SK-N-SH (cell line): Measurements from ENCODE around the gene POLR2B. TPM values are rescaled to one million over a fixed set of nuclear protein-coding genes. Genes with fewer than 3 reads are reported as not detected.

Experiments
- CTCF ChIA-PET: fragments of 300-600, 350-600 bp; formaldehyde crosslinking; extraction: SDS; loops from one replicate; lab custom pipeline; 2021; lab: Yijun Ruan, JAX
- POLR2A ChIA-PET: fragments of 350-600 bp; sonication (Branson Sonifier 250); formaldehyde crosslinking; extraction: SDS; loops from one replicate; lab custom pipeline; 2020; ENCODE audit warnings: antibody characterized with exemption, inconsistent platforms; lab: Yijun Ruan, JAX
- DNase-seq: peaks from one replicate; pipeline ENCODE4 v3.0.0; 2012
- H2AFZ ChIP-seq: fragments of 200-600 bp; sonication (generic); 2 replicates; pipeline ENCODE4 v1.8.1; 2016; ENCODE audit warnings: antibody characterized with exemption, mild to moderate bottlenecking, low read depth
- H3F3A ChIP-seq: fragments of 200-600 bp; sonication (generic); replicated peaks from 2 replicates; pipeline ENCODE3; 2016; ENCODE audit warnings: antibody characterized with exemption, mild to moderate bottlenecking; ENCODE audit not compliant: insufficient read depth
- H3K27ac ChIP-seq, 2 experiments: fragments of 200-500 bp in 1 of 2; fragments of 200-600 bp in 1 of 2; sonication (Bioruptor generic) in 1 of 2; sonication (generic), shearing (Covaris generic) in 1 of 2; 2 replicates each; pipeline versions ENCODE4 v1.5.1 to v1.6.1; 2014 to 2016; ENCODE audit warnings: low read depth in 2 of 2, inconsistent platforms in 1 of 2, low read length in 1 of 2, mild to moderate bottlenecking in 1 of 2, mixed read lengths in 1 of 2
- H3K27me3 ChIP-seq: fragments of 200-600 bp; sonication (generic), shearing (Covaris generic); 2 replicates; pipeline ENCODE4 v1.6.1; 2016; ENCODE audit warnings: mixed run types; ENCODE audit not compliant: insufficient read depth
- H3K36me3 ChIP-seq, 2 experiments: fragments of 200-500 bp in 1 of 2; fragments of 200-600 bp in 1 of 2; sonication (Bioruptor generic) in 1 of 2; sonication (generic) in 1 of 2; replicated peaks in 1 of 2; 2 replicates each; pipeline versions ENCODE3 to v1.5.1; 2014 to 2016; ENCODE audit warnings: low read length in 1 of 2, mild to moderate bottlenecking in 1 of 2; ENCODE audit not compliant: insufficient read depth in 2 of 2, control insufficient read depth in 1 of 2
- H3K4me1 ChIP-seq, 2 experiments: fragments of 200-500 bp in 1 of 2; fragments of 200-600 bp in 1 of 2; sonication (Bioruptor generic) in 1 of 2; sonication (generic), shearing (Covaris generic) in 1 of 2; 2 replicates each; pipeline versions ENCODE4 v1.5.1 to v1.6.1; 2014 to 2016; ENCODE audit warnings: low read depth in 1 of 2, low read length in 1 of 2, mixed run types in 1 of 2; ENCODE audit not compliant: insufficient read depth in 2 of 2, control insufficient read depth in 1 of 2
- H3K4me2 ChIP-seq: fragments of 200-600 bp; sonication (generic), shearing (Covaris generic); 2 replicates; pipeline ENCODE4 v1.6.1; 2017; ENCODE audit warnings: mixed run types
- H3K4me3 ChIP-seq, 2 experiments: fragments of 200-500 bp in 1 of 2; fragments of 200-600 bp in 1 of 2; sonication (Bioruptor generic) in 1 of 2; sonication (generic), shearing (Covaris generic) in 1 of 2; 2 replicates each; pipeline versions ENCODE4 v1.5.1 to v1.8.1; 2014 to 2016; ENCODE audit warnings: low read depth in 2 of 2, inconsistent platforms in 1 of 2, low read length in 1 of 2, mild to moderate bottlenecking in 1 of 2, mixed read lengths in 1 of 2, moderate library complexity in 1 of 2
- H3K79me2 ChIP-seq: fragments of 200-600 bp; sonication (generic); 2 replicates; pipeline ENCODE4 v1.8.1; 2017; ENCODE audit warnings: mild to moderate bottlenecking; ENCODE audit not compliant: insufficient read depth
- H3K9ac ChIP-seq: fragments of 200-600 bp; sonication (generic); 2 replicates; pipeline ENCODE4 v1.6.1; 2017; ENCODE audit warnings: mixed run types
- H3K9me2 ChIP-seq: fragments of 200-600 bp; sonication (generic); 2 replicates; pipeline ENCODE4 v1.6.1; 2017; ENCODE audit warnings: mixed run types
- H3K9me3 ChIP-seq: fragments of 200-600 bp; sonication (generic); 2 replicates; pipeline ENCODE4 v1.6.1; 2017; ENCODE audit warnings: mixed run types, mild to moderate bottlenecking, moderate library complexity
- H4K20me1 ChIP-seq: fragments of 200-600 bp; sonication (generic); 2 replicates; pipeline ENCODE4 v1.6.1; 2017; ENCODE audit warnings: mild to moderate bottlenecking, mixed run types; ENCODE audit not compliant: insufficient read depth
- CTCF ChIP-seq: fragments of 200-600 bp; sonication (generic); IDR thresholded peaks from 2 replicates; pipeline ENCODE4 v1.6.1; 2017; ENCODE audit warnings: antibody characterized with exemption, mild to moderate bottlenecking, moderate library complexity
- FOSL2 ChIP-seq: IDR thresholded peaks from 2 replicates; pipeline ENCODE4 v1.4.0; 2012; ENCODE audit warnings: low read depth, mild to moderate bottlenecking, moderate library complexity, borderline replicate concordance
- GABPA ChIP-seq: IDR thresholded peaks from 2 replicates; pipeline ENCODE4 v1.4.0; 2012; ENCODE audit warnings: low read depth, mild to moderate bottlenecking
- GATA2 ChIP-seq: sonication (generic); formaldehyde crosslinking; IDR thresholded peaks from 2 replicates; pipeline ENCODE4 v1.5.0; 2020; ENCODE audit warnings: mild to moderate bottlenecking, missing genetic modification reagents
- IRF3 ChIP-seq: fragments of 150-350 bp; IDR thresholded peaks from 2 replicates; pipeline ENCODE4 v1.6.1; 2016; ENCODE audit warnings: mild to moderate bottlenecking, low read depth, low read length
- MEF2A ChIP-seq: IDR thresholded peaks from 2 replicates; pipeline ENCODE4 v1.4.0; 2012; ENCODE audit warnings: low read depth, borderline replicate concordance
- NRF1 ChIP-seq: IDR thresholded peaks from 2 replicates; pipeline ENCODE4 v1.6.1; 2012; ENCODE audit warnings: low read depth, mild to moderate bottlenecking, low read length
- RCOR1 ChIP-seq: fragments of 150-350 bp; IDR thresholded peaks from 2 replicates; pipeline ENCODE4 v1.6.1; 2017; ENCODE audit warnings: antibody characterized with exemption, low read length
- RFX5 ChIP-seq: IDR thresholded peaks from 2 replicates; pipeline ENCODE4 v1.6.1; 2012; ENCODE audit warnings: mild to moderate bottlenecking, improper control_type of control experiment, low read length
- SIN3A ChIP-seq: IDR thresholded peaks from 2 replicates; pipeline ENCODE4 v1.6.1; 2012; ENCODE audit warnings: low read depth, mild to moderate bottlenecking, low read length, moderate library complexity, borderline replicate concordance
- TCF12 ChIP-seq: IDR thresholded peaks from 2 replicates; pipeline ENCODE4 v1.4.0; 2012
- USF1 ChIP-seq: IDR thresholded peaks from 2 replicates; pipeline ENCODE4 v1.4.0; 2012; ENCODE audit warnings: low read depth, borderline replicate concordance
- WGBS: methylation state at CpG from one replicate; pipeline ENCODE4 v1.1.6; 2017; ENCODE audit warnings: low lambda C conversion rate; 5-methylcytosine and 5-hydroxymethylcytosine counted together
- polyA plus RNA-seq, 3 experiments: library from polyadenylated mRNA; depleted of rRNA; stranded (reverse); fragments of >200 nt; gene quantifications; 2 replicates each; pipeline ENCODE4 v1.2.3, GENCODE V29; 2012

The POLR2B gene
- polyA plus RNA-seq, 1 of the 3 experiments (the other 2 are of a cell fraction): 58.5 TPM

GRCh38 chr4:56986952-56987351 is 8.3 kb downstream of the POLR2B start:
- TF ChIP-seq TCF12 (no peak), IRF3 (no peak), RFX5 (no peak), GABPA (no peak), GATA2 (CRISPR knock-in tag) (no peak), USF1 (no peak), MEF2A (no peak), NRF1 (no peak), RCOR1 (no peak), CTCF (no peak)
- Histone ChIP-seq H3K4me1 (peaks cover 2 to 4% of the 10 kb centered on the region in 2 experiments; a peak in 3 of 4 replicates), H3K9me2 (no peaks in the 10 kb centered on the region), H3K9me3 (no peaks in the 10 kb centered on the region), H4K20me1 (peaks cover 47% of the 10 kb centered on the region), H2AFZ (no peak overlapping the region), H3K4me2 (no peak overlapping the region), H3K4me3 (no peak overlapping the region), H3K27ac (peak overlapping the region in 1 of 2 experiments; percentile 67; a peak in 1 of 4 replicates), H3F3A (peaks cover 25% of the 10 kb centered on the region), H3K27me3 (no peaks in the 10 kb centered on the region), H3K9ac (no peak overlapping the region), H3K36me3 (peaks cover 56 to 88% of the 10 kb centered on the region in 2 experiments), H3K79me2 (peaks cover 99% of the 10 kb centered on the region)
- no peak for DNase-seq
- CTCF ChIA-PET: no interaction called here
- POLR2A ChIA-PET: no interaction called here
- WGBS: 80% methylated on average over 3 of the region's 3 CpGs

GRCh38 chr4:56990109-56990905 is 11.6 kb downstream of the POLR2B start:
- no peak overlapping the region for H3K4me2 ChIP-seq
- ChIA-PET CTCF (interaction anchor here (1.1 to 1.4 kb wide), 2 partner anchors 48 to 173 kb away, joined by 3 read pairs; no protein-coding TSS in a partner anchor), POLR2A (no interaction called here)
- TF ChIP-seq SIN3A (no peak), FOSL2 (peak; percentile 31; the same call in 1 of the 2 replicates)
- H3K27ac ChIP-seq: no peak overlapping the region
- no peaks in the 10 kb centered on the region for H3K27me3 ChIP-seq
- 0 out of 4 replicates have a peak, but pooled peaks cover 0 to 2% of the 10 kb centered on the region in 2 experiments for H3K4me1 ChIP-seq
- H3K9ac ChIP-seq: no peak overlapping the region
- no peaks in the 10 kb centered on the region for H3K9me3 ChIP-seq
- H4K20me1 ChIP-seq: peaks cover 17% of the 10 kb centered on the region
- no peak for DNase-seq
- whole genome bisulfite sequencing: 95% methylated on average over 6 of the region's 6 CpGs
- H3K9me2 ChIP-seq: no peaks in the 10 kb centered on the region
- H3K4me3 ChIP-seq: no peak overlapping the region
- peaks cover 96% of the 10 kb centered on the region for H3K79me2 ChIP-seq
- peaks cover 75 to 88% of the 10 kb centered on the region in 2 experiments for H3K36me3 ChIP-seq
- no peak overlapping the region for H2AFZ ChIP-seq
- peaks cover 30% of the 10 kb centered on the region for H3F3A ChIP-seq
